ENCODE results near the gene ADARB1. TPM values are rescaled to one million over a fixed set of nuclear protein-coding genes. Genes with fewer than 3 reads are reported as not detected.
A peak's percentile ranks its signal among the peaks of the same experiment; 100 is the strongest.

The ADARB1 gene
- total and polyA plus RNA-seq, 2 of the 4 experiments (the other 2 are of a cell fraction) = 39.8 to 47.3 TPM

- TF ChIP-seq RFX5 (IDR thresholded peaks at IDR 0.05; ENCODE audit: low read depth, low read length) (no peak), MAFK (IDR thresholded peaks at IDR 0.05; ENCODE audit: low read depth, low read length) (no peak), SMC3 (IDR thresholded peaks at IDR 0.05; ENCODE audit: low read depth, low read length) (no peak)
Measured at GRCh38 chr21:45081636-45082035, 7.3 kb downstream of the ADARB1 start (continued).

GRCh38 chr21:45082736-45083135, 8.4 kb downstream of the ADARB1 start:
- BruUV-seq (replicated peaks) = no TSS peak
- no peak overlapping the region for H2AK9ac ChIP-seq (replicated peaks; ENCODE audit: low read depth, low read length, poor library complexity)
- CTCF ChIA-PET = no interaction called here
- 85% methylated on average over 3 of the region's 4 CpGs; no CpG with 5 or more reads in 1 of the 2 experiments for WGBS, 2 experiments (ENCODE audit: extremely low coverage in 2 of 2, insufficient read length in 1 of 2)
- no peak overlapping the region for H3K23ac ChIP-seq (ENCODE audit: low read depth, low read length)
- no peak overlapping the region; the same call in 1 of the 2 replicates for H3K4me2 ChIP-seq (ENCODE audit: low read depth, low read length)
- no peaks in the 10 kb centered on the region for H3K9me3 ChIP-seq (ENCODE audit: control insufficient read depth, insufficient read depth, low read length)
- H3K9me1 ChIP-seq (ENCODE audit: insufficient read depth, low read length) = peaks cover 43% of the 10 kb centered on the region
- no peak overlapping the region for H3K56ac ChIP-seq (ENCODE audit: extremely low read depth, insufficient read depth, low read length)
- no peak for ATAC-seq (ENCODE audit: low read depth)
- DNase-seq = no peak
- H4K91ac ChIP-seq (ENCODE audit: insufficient read depth, low read depth, low read length) = no peak overlapping the region
- no peak overlapping the region for H3K18ac ChIP-seq (ENCODE audit: low read depth, low read length)
- no peak overlapping the region for H2BK15ac ChIP-seq (ENCODE audit: low read depth, low read length)
- no peak overlapping the region for H4K8ac ChIP-seq (ENCODE audit: low read depth in 2 of 2, low read length in 2 of 2)
- H3K14ac ChIP-seq (replicated peaks; ENCODE audit: low read depth, low read length) = no peak overlapping the region
- POLR2A ChIA-PET (ENCODE audit: unreplicated experiment) = no interaction called here
- no peak overlapping the region for H2BK20ac ChIP-seq (ENCODE audit: low read depth, low read length)
- intact Hi-C loops (cut with micrococcal nuclease) = no loop called here
- no peak overlapping the region for H3K4ac ChIP-seq (ENCODE audit: low read depth, low read length)
- in situ Hi-C loops (cut with MboI; ENCODE audit: low sequenced_read_pairs) = no loop called here
- dilution Hi-C loops (cut with HindIII; ENCODE audit: low sequenced_read_pairs, unreplicated experiment) = no loop called here
- no peak overlapping the region for H2BK5ac ChIP-seq (ENCODE audit: low read depth, low read length, poor library complexity, severe bottlenecking)
- peaks cover 42% of the 10 kb centered on the region for H3K36me3 ChIP-seq (ENCODE audit: control insufficient read depth, insufficient read depth, low read length)
- H2AK5ac ChIP-seq (ENCODE audit: low read depth, low read length) = peak overlapping the region; percentile 59; the same call in 1 of the 2 replicates
- no peak overlapping the region for H2AFZ ChIP-seq (replicated peaks; ENCODE audit: low read length, poor library complexity)
- H4K20me1 ChIP-seq (ENCODE audit: insufficient read depth, low read length) = peaks cover 100% of the 10 kb centered on the region
- H3K27ac ChIP-seq (ENCODE audit: insufficient read depth, low read length) = no peak overlapping the region
- H3K79me1 ChIP-seq (ENCODE audit: low read depth in 1 of 2, low read length in 2 of 2) = peaks cover 0 to 95% of the 10 kb centered on the region in 2 experiments; a peak in 3 of 4 replicates
- peaks cover 37% of the 10 kb centered on the region for H3K4me1 ChIP-seq (ENCODE audit: control insufficient read depth, insufficient read depth, low read length)
- H3K27me3 ChIP-seq (ENCODE audit: control insufficient read depth, insufficient read depth, low read length) = no peaks in the 10 kb centered on the region
- no peak overlapping the region for H3K9ac ChIP-seq (ENCODE audit: low read depth, low read length)
- H4K5ac ChIP-seq (ENCODE audit: low read depth, low read length) = no peak overlapping the region
- H3K4me3 ChIP-seq (ENCODE audit: insufficient read depth, low read depth, low read length) = no peak overlapping the region
- no peak overlapping the region for H2BK120ac ChIP-seq (ENCODE audit: low read depth, low read length)
- TF ChIP-seq RCOR1 (IDR thresholded peaks at IDR 0.05; ENCODE audit: insufficient replicate concordance, low read length) (no peak), MXI1 (IDR thresholded peaks at IDR 0.05; ENCODE audit: borderline replicate concordance, low read depth, low read length) (no peak), SMC3 (IDR thresholded peaks at IDR 0.05; ENCODE audit: low read depth, low read length) (no peak), POLR2A (IDR thresholded peaks at IDR 0.05; ENCODE audit: low read depth, low read length) (no peak), CTCF (conservative IDR thresholded peaks at IDR 0.05; ENCODE audit: low read depth, low read length) (no peak), BHLHE40 (IDR thresholded peaks at IDR 0.05; ENCODE audit: low read depth, low read length) (no peak), CHD1 (IDR thresholded peaks at IDR 0.05; ENCODE audit: low read depth, low read length) (no peak), USF2 (IDR thresholded peaks at IDR 0.05; ENCODE audit: low read depth, low read length) (no peak), NFE2L2 (IDR thresholded peaks at IDR 0.05; ENCODE audit: low read depth, low read length) (no peak), RAD21 (IDR thresholded peaks at IDR 0.05; ENCODE audit: low read length) (no peak), MAFK (IDR thresholded peaks at IDR 0.05; ENCODE audit: low read depth, low read length) (no peak), ELK1 (IDR thresholded peaks at IDR 0.05; ENCODE audit: borderline replicate concordance, low read depth, low read length) (no peak), FOS (IDR thresholded peaks at IDR 0.05; ENCODE audit: low read depth, low read length) (no peak), RFX5 (IDR thresholded peaks at IDR 0.05; ENCODE audit: low read depth, low read length) (no peak)

Measured in IMR-90 (cell line).